AG04449 (cell line): ENCODE data around the gene MEDAG.

Experiments
- CTCF ChIA-PET: fragments of 350-600 bp; formaldehyde crosslinking; extraction: SDS; loops from one replicate; lab custom pipeline; 2021; ENCODE audit warnings: antibody characterized with exemption; lab: Yijun Ruan, JAX
- POLR2A ChIA-PET: fragments of 400-600, 350-600 bp; formaldehyde crosslinking; extraction: SDS; loops from one replicate; lab custom pipeline; 2020; ENCODE audit warnings: antibody characterized with exemption, inconsistent platforms; lab: Yijun Ruan, JAX
- DNase-seq: peaks from one replicate; pipeline ENCODE4 v3.0.0-alpha.2; 2010; ENCODE audit warnings: low read depth, low spot score
- H3K4me3 ChIP-seq: 2 replicates; pipeline ENCODE4 v1.5.1; 2011; ENCODE audit warnings: low read depth, mild to moderate bottlenecking, control low read depth, low read length
- CTCF ChIP-seq: IDR thresholded peaks from one replicate; pipeline ENCODE4 v1.5.1; 2011; ENCODE audit warnings: mild to moderate bottlenecking, moderate library complexity, low read length, control low read depth, inconsistent platforms; ENCODE audit not compliant: insufficient read depth; ENCODE audit errors: missing control alignments

MEDAG gene

DNA sequence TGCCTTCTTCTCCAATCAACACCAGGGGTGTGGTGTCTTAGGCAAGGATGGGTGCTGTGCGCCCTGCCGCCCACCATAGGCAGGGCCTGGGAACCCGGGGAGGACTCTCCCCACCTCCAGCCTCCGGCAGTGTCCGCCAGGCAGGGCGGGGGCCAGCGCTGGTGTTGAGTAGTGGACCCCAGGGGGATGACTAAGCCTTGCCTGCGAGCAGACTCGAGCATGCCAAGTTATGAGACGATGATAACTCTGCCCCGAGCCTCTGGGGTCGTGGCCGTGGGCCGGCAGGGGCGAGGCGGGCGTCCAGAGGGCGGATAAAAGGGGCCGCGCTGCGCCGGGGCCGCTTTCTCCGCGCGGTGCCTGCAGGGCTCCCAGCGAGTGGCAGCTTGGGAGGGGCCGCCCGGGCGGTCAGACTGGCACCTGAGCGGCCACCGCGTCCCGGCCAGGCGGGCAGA is at the start of gene MEDAG:
TSS of gene MEDAG (plus strand) at position 340 of the 452 bp plus-strand sequence. CDS start 245 bp downstream, outside the sequence.
- ChIA-PET POLR2A (no interaction called here), CTCF (interaction anchor here (3.0 kb wide), 1 partner anchor 13 kb away, joined by 9 read pairs; no protein-coding TSS in a partner anchor)
- no peak for TF ChIP-seq CTCF
- no peak for DNase-seq
- H3K4me3 ChIP-seq, result peak within 1 kb of the TSS; percentile 23

- H3K4me3 ChIP-seq, result no peak overlapping the region
- CTCF ChIA-PET, result interaction anchor here (1.3 to 4.5 kb wide), 5 partner anchors 7 to 187 kb away, joined by 3 to 49 read pairs (median 10); no protein-coding TSS in a partner anchor
- TF ChIP-seq CTCF, result peak; percentile 16
- POLR2A ChIA-PET, result interaction anchor here (0.8 kb wide), 1 partner anchor 10 kb away, joined by 3 read pairs; no protein-coding TSS in a partner anchor
- no peak for DNase-seq
These were observed 49.1 kb upstream of the MEDAG start for GRCh38 chr13:30857018-30857417.

DNA sequence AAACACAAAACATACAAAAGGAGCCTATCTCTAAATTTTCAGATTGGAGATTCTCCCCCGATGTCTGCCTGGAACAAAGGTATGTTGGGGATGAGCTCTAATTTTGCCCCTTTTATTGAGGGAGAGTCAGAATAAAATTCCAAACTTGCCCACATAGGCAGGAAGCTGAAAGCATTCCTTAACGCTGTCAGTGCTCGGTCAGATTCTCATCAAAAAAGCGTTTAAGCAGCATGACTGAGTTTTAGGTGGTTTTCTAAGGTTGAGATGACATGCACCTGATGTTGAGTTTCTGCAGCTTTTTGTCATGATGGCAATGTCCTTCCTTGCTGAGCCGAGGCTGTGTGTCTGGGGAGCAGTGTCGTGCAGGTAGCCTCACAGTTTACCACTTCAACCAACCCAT is 48.4 kb upstream of the MEDAG start:
- no peak for TF ChIP-seq CTCF

GRCh38 chr13:30859326-30859725 is 46.7 kb upstream of the MEDAG start:
- no peak for DNase-seq
- no peak for TF ChIP-seq CTCF
- ChIA-PET CTCF (interaction anchor here (2.1 to 2.6 kb wide), 3 partner anchors 10 to 185 kb away, joined by 8 to 12 read pairs (median 10); no protein-coding TSS in a partner anchor), POLR2A (no interaction called here)
- no peak overlapping the region for H3K4me3 ChIP-seq

More for the DNA sequence above, 48.4 kb upstream of the MEDAG start:
- POLR2A ChIA-PET, result no interaction called here
- no peak overlapping the region for H3K4me3 ChIP-seq
- DNase-seq, result no peak
- CTCF ChIA-PET, result interaction anchor here (0.8 to 4.5 kb wide), 8 partner anchors 8 to 186 kb away, joined by 3 to 49 read pairs (median 6); no protein-coding TSS in a partner anchor

DNA sequence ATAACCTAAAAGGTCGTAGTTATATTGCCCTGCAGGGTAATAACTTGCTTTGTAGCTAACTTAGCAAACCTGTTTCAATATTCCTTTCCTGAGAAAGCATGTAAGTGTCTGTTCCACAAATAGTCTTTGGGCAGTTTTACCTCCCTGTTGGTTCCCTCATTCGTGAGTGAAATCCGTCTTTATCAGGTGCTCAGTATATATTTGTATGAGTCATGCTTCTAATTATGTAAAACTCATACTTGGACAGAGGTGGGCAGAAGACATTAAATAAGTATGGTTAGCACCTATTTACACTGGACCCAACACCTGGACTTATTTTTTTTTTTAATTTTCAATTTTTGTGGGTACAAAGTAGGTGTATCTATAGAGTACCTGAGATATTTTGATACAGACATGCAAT is 44.9 kb upstream of the MEDAG start:
- CTCF ChIA-PET, result no interaction called here
- POLR2A ChIA-PET, result no interaction called here

More for the DNA sequence above, 44.9 kb upstream of the MEDAG start:
- no peak overlapping the region for H3K4me3 ChIP-seq
- TF ChIP-seq CTCF, result no peak
- no peak for DNase-seq
